ENCODE results near the gene SLAMF6.
"Not testable (repeated sequence)": the region's sequence is repeated elsewhere in the genome, so short reads cannot be mapped to it uniquely, and the experiment has no call there.

SLAMF6 gene

GRCh38 chr1:160517519-160517918 is 5.5 kb downstream of the SLAMF6 start:
- H3K4me3 Mint-ChIP-seq; H3K27ac Mint-ChIP-seq; H3K27me3 Mint-ChIP-seq (ENCODE audit: low read depth); DNase-seq (ENCODE audit: low spot score): not testable (repeated sequence)
- H3K4me1 Mint-ChIP-seq (ENCODE audit: low read depth): peaks cover 73% of the 10 kb centered on the region
- H3K36me3 Mint-ChIP-seq (ENCODE audit: low read depth): peaks cover 64% of the 10 kb centered on the region
- peaks cover 43% of the 10 kb centered on the region for H3K9me3 Mint-ChIP-seq

GRCh38 chr1:160515908-160516307 is 7.1 kb downstream of the SLAMF6 start:
- Mint-ChIP-seq H3K36me3 (ENCODE audit: low read depth) (peaks cover 77% of the 10 kb centered on the region), H3K9me3 (peaks cover 52% of the 10 kb centered on the region), H3K4me3 (peak overlapping the region; percentile 40), H3K4me1 (ENCODE audit: low read depth) (peaks cover 60% of the 10 kb centered on the region)
- DNase-seq (ENCODE audit: low spot score); H3K27ac Mint-ChIP-seq; H3K27me3 Mint-ChIP-seq (ENCODE audit: low read depth): not testable (repeated sequence)

DNA sequence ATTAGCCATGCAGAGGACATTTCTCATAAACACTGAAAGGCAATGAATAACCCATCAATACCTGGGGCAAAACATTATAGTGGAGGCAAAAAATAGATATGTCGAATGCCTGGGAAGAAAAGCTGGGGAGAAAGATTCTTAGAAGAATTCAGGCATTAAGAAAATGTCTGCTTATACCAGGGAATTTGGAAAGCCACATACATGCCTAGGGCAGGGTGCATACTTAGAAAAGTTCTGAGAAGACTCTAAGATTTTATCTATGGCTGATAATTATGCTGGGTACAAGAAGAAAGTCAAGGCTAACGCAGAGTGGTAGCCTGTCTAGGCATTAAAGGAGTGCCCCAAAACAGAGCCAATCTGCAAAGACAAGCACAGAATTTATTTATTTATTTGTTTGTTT is 18.4 kb downstream of the SLAMF6 start:
- Mint-ChIP-seq H3K4me1 (ENCODE audit: low read depth) (peaks cover 17% of the 10 kb centered on the region), H3K9me3 (peaks cover 83% of the 10 kb centered on the region), H3K27me3 (ENCODE audit: low read depth) (no peaks in the 10 kb centered on the region), H3K36me3 (ENCODE audit: low read depth) (peaks cover 83% of the 10 kb centered on the region), H3K4me3 (no peak overlapping the region), H3K27ac (no peak overlapping the region)
- no peak for DNase-seq (ENCODE audit: low spot score)

GRCh38 chr1:160503087-160503486 is 20.0 kb downstream of the SLAMF6 start:
- Mint-ChIP-seq H3K9me3 (peaks cover 84% of the 10 kb centered on the region), H3K36me3 (ENCODE audit: low read depth) (peaks cover 84% of the 10 kb centered on the region), H3K4me1 (ENCODE audit: low read depth) (peaks cover 19% of the 10 kb centered on the region), H3K27me3 (ENCODE audit: low read depth) (no peaks in the 10 kb centered on the region), H3K27ac (no peak overlapping the region), H3K4me3 (no peak overlapping the region)
- DNase-seq (ENCODE audit: low spot score): no peak

GRCh38 chr1:160500321-160500990 is 22.6 kb downstream of the SLAMF6 start:
- Mint-ChIP-seq H3K9me3 (peaks cover 61% of the 10 kb centered on the region), H3K36me3 (ENCODE audit: low read depth) (peaks cover 74% of the 10 kb centered on the region), H3K4me3 (no peak overlapping the region), H3K27ac (no peak overlapping the region), H3K4me1 (ENCODE audit: low read depth) (peaks cover 29% of the 10 kb centered on the region), H3K27me3 (ENCODE audit: low read depth) (no peaks in the 10 kb centered on the region)
- DNase-seq (ENCODE audit: low spot score): no peak

- H3K9me3 Mint-ChIP-seq: peaks cover 54% of the 10 kb centered on the region
- peaks cover 76% of the 10 kb centered on the region for H3K36me3 Mint-ChIP-seq (ENCODE audit: low read depth)
- H3K27me3 Mint-ChIP-seq (ENCODE audit: low read depth): no peaks in the 10 kb centered on the region
- no peak overlapping the region for H3K27ac Mint-ChIP-seq
- DNase-seq (ENCODE audit: low spot score): no peak
- peaks cover 27% of the 10 kb centered on the region for H3K4me1 Mint-ChIP-seq (ENCODE audit: low read depth)
- no peak overlapping the region for H3K4me3 Mint-ChIP-seq
These were observed 23.4 kb downstream of the SLAMF6 start for GRCh38 chr1:160499631-160500030.

DNA sequence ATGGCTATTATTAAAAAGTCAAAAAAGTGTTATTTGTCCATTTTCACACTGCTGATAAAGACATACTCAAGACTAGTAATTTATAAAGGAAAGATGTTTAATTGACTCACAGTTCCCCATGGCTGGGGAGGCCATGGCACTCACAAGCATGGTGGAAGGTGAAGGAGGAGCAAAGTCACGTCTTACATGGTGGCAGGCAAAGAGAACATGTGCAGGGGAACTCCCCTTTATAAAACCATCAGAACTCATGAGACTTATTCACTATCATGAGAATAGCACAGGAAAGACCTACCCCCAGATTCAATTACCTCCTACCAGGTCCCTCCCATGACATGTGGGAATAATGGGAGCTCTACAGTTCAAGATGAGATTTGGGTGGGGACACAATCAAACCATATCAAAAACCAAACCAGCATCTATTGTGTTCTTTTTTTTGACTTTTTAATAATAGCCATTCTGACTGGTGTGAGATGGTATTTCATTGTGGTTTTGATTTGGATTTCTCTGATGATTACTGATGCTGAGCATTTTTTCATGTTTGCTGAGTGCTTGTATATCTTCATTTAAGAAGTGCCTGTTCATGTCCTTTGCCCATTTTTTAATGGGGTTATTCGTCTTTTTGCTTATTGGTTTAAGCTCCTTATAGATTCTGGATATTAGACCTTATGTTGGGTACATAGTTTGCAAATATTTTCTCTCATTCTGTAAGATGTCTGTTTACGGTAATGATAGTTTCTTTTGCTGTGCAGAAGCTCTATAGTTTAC is 24.6 kb downstream of the SLAMF6 start:
- Mint-ChIP-seq H3K36me3 (ENCODE audit: low read depth) (peaks cover 70% of the 10 kb centered on the region), H3K9me3 (peaks cover 43% of the 10 kb centered on the region), H3K4me1 (ENCODE audit: low read depth) (peaks cover 21% of the 10 kb centered on the region)

GRCh38 chr1:160496334-160496733 is 26.7 kb downstream of the SLAMF6 start:
- Mint-ChIP-seq H3K4me3 (no peak overlapping the region), H3K27me3 (ENCODE audit: low read depth) (no peaks in the 10 kb centered on the region), H3K9me3 (peaks cover 25% of the 10 kb centered on the region), H3K36me3 (ENCODE audit: low read depth) (peaks cover 51% of the 10 kb centered on the region), H3K27ac (no peak overlapping the region), H3K4me1 (ENCODE audit: low read depth) (peaks cover 15% of the 10 kb centered on the region)
- DNase-seq (ENCODE audit: low spot score): no peak

More for the DNA sequence above, 24.6 kb downstream of the SLAMF6 start:
- not testable (repeated sequence) for H3K4me3 Mint-ChIP-seq; H3K27ac Mint-ChIP-seq; H3K27me3 Mint-ChIP-seq (ENCODE audit: low read depth); DNase-seq (ENCODE audit: low spot score)

DNA sequence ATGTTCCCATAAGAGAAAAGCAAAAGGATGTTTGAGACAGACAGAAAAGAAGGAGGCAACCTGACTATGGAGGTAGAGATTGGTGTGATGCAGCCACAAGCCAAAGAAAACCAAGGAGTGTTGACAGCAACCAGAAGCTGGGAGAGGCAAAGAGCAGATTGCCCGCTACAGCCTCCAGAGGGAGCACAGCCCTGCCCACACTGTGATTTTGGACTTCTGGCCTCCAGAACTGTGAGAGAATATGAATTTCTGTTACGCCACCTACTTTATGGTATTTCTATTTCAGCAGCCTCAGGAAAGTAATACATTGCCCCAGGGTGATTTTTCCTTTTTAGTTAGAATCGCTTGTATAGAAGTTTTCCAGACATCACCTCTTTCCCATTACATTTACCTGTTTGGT is 28.4 kb downstream of the SLAMF6 start:
- DNase-seq (ENCODE audit: low spot score): no peak
- Mint-ChIP-seq H3K4me1 (ENCODE audit: low read depth) (peaks cover 17% of the 10 kb centered on the region), H3K9me3 (peaks cover 17% of the 10 kb centered on the region), H3K27me3 (ENCODE audit: low read depth) (no peaks in the 10 kb centered on the region), H3K36me3 (ENCODE audit: low read depth) (peaks cover 57% of the 10 kb centered on the region), H3K4me3 (no peak overlapping the region), H3K27ac (no peak overlapping the region)

- no peaks in the 10 kb centered on the region for H3K27me3 Mint-ChIP-seq (ENCODE audit: low read depth)
- peaks cover 52% of the 10 kb centered on the region for H3K36me3 Mint-ChIP-seq (ENCODE audit: low read depth)
- peaks cover 13% of the 10 kb centered on the region for H3K4me1 Mint-ChIP-seq (ENCODE audit: low read depth)
- H3K27ac Mint-ChIP-seq: no peak overlapping the region
- no peak for DNase-seq (ENCODE audit: low spot score)
- H3K4me3 Mint-ChIP-seq: no peak overlapping the region
- no peaks in the 10 kb centered on the region for H3K9me3 Mint-ChIP-seq
These were observed 30.4 kb downstream of the SLAMF6 start for GRCh38 chr1:160492617-160493016.

GRCh38 chr1:160491981-160492380 is 31.1 kb downstream of the SLAMF6 start:
- H3K9me3 Mint-ChIP-seq: no peaks in the 10 kb centered on the region
- H3K36me3 Mint-ChIP-seq (ENCODE audit: low read depth): peaks cover 53% of the 10 kb centered on the region

DNA sequence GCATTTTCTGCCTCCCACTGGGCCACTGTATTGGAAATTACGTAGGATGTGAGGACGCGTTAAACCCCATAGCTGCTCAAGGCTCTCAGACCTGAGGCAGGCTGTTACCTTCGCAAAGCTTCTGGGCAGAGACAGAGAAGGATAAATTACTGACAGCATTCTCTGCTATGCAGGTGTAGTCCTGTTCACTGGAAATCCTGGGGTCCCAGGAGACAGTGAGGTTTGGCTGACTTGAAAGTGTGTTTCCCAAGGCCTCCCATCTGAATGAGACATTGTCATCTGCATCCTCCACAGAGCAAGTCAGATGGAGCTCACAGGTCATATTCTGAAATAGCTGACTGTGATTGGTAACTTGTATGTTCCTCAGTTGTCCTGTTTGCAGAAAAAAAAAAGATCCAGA is 32.0 kb downstream of the SLAMF6 start:
- no peak overlapping the region for H3K27ac Mint-ChIP-seq

More at GRCh38 chr1:160491981-160492380, 31.1 kb downstream of the SLAMF6 start:
- Mint-ChIP-seq H3K4me3 (no peak overlapping the region), H3K27me3 (ENCODE audit: low read depth) (no peaks in the 10 kb centered on the region), H3K27ac (no peak overlapping the region), H3K4me1 (ENCODE audit: low read depth) (peaks cover 8% of the 10 kb centered on the region)
- no peak for DNase-seq (ENCODE audit: low spot score)

DNA sequence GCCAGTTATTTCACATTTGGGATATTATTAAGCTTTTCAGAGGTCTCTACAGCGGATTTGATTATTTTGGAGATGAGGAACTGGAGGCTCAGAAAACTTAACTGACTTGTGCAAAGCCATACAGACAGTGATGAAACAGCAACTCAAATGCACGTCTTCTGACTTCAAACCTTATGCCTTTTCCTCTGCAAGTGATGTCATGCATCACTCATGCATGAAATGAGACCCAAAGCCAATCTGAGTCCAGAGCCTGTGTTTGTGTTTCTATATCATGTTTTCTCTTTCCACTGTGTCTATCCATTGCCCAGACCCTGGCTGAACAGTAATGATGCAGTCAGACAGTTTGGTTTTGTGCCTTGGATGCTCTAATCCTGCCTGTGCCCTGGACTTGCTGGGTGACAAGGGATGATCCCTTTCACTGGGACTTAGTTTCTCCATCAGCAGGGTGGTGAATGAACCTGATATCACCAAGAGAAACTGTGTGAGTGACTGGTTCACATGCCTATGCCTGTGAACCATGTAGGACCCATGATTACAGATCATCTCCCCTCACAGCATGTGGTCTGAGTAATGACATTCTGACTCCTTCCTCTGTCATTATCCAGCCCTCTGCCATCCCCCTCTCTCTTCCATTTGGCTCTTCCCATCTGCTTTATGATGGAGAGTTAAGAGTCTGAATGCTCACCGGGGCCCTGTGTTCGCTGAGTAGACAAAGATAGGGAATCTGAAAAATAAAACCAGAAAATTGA is 33.4 kb downstream of the SLAMF6 start:
- Mint-ChIP-seq H3K4me3 (no peak overlapping the region), H3K27ac (no peak overlapping the region)

More for the DNA sequence above, 32.0 kb downstream of the SLAMF6 start:
- H3K4me3 Mint-ChIP-seq: no peak overlapping the region
- DNase-seq (ENCODE audit: low spot score): no peak
- H3K4me1 Mint-ChIP-seq (ENCODE audit: low read depth): peaks cover 7% of the 10 kb centered on the region
- H3K36me3 Mint-ChIP-seq (ENCODE audit: low read depth): peaks cover 58% of the 10 kb centered on the region
- no peaks in the 10 kb centered on the region for H3K9me3 Mint-ChIP-seq
- H3K27me3 Mint-ChIP-seq (ENCODE audit: low read depth): no peaks in the 10 kb centered on the region

More for the DNA sequence above, 33.4 kb downstream of the SLAMF6 start:
- Mint-ChIP-seq H3K36me3 (ENCODE audit: low read depth) (peaks cover 53% of the 10 kb centered on the region), H3K27me3 (ENCODE audit: low read depth) (no peaks in the 10 kb centered on the region), H3K4me1 (ENCODE audit: low read depth) (peaks cover 6% of the 10 kb centered on the region), H3K9me3 (no peaks in the 10 kb centered on the region)
- no peak for DNase-seq (ENCODE audit: low spot score)

Measured in T-helper 2 cell treated with Interferon-gamma antibody and Interleukin-4, amounts not matched to agents 5 μg/mL and 100 μg/mL, for 36 hours (primary cell).